Fibroblast of skin of right quadriceps (primary cell): Measurements from ENCODE around the gene RANBP17.
"Not testable (repeated sequence)": the region's sequence is repeated elsewhere in the genome, so short reads cannot be mapped to it uniquely, and the experiment has no call there.

Experiments
- DNase-seq: peaks from one replicate; pipeline ENCODE4 v3.0.0-alpha.2; 2013

RANBP17 gene

DNA sequence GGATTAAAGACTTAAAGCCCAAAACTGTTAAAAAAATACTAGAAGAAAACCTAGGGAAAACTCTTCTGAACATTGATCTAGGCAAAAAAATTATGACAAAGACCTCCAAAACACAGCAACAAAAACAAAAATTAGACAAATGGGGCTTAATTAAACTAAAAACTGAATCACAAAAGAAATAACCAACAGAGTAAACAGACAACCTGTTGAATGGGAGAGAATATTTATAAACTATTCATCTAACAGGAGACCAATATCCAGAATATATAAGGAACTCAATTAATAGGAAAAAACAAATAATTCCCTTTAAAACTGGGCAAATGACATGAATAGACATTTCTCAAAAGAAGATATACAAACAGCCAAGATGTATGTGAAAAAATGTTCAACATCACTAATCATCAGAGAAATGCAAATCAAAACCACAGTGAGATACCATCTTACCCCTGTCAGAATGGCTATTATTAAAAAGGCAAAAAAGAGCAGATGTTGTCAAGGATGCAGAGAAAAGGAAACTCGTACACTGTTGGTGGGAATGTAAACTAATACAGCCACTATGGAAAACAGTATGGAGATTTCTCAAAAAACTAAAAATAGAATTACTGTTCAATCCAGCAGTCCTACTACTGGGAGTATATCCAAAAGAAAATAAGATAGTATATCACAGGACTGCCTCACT is 397.1 kb downstream of the RANBP17 start:
- peak; percentile 55 for DNase-seq

DNA sequence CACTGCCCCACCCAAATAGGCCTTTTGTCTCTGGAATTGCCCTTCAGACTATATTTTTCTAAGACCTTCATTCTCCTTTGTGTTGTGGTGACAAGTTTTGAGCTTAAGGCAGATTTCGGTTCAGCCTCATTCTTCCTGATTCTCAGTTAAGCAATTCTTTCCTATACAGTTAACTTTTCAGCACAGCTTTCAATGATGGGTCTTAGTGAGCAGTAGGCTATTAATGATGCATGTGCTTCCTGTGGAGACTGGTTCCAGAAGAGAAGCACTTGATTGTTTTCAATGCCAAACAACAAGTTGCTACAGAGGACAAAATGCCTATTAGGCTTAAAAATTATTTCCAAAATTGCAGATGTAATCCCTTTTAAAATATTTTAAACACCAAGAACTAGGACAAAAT is 399.5 kb downstream of the RANBP17 start:
- DNase-seq: no peak

- no peak for DNase-seq
Measured at GRCh38 chr5:171261904-171262303, 400.1 kb downstream of the RANBP17 start.

DNA sequence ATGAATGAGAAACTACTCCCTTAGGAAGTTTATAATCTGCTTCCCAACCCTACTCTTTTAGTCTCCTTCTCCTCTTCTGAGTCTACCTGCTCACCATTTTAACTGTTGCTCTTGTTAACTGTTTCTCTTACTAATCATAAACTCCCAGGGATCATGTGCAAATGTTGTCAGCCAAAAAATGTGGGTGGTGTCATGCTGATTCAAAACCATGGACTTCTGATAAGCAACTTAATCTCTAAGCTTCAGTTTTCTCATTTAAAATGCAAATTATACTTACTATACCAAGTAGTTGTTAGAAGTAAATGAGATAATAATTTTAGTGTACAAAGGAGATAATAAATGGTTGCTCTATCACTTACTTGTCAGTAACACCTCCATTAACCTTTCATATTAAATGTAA is 401.4 kb downstream of the RANBP17 start:
- no peak for DNase-seq

- no peak for DNase-seq
Measured at GRCh38 chr5:171264843-171265242, 403.0 kb downstream of the RANBP17 start.

DNA sequence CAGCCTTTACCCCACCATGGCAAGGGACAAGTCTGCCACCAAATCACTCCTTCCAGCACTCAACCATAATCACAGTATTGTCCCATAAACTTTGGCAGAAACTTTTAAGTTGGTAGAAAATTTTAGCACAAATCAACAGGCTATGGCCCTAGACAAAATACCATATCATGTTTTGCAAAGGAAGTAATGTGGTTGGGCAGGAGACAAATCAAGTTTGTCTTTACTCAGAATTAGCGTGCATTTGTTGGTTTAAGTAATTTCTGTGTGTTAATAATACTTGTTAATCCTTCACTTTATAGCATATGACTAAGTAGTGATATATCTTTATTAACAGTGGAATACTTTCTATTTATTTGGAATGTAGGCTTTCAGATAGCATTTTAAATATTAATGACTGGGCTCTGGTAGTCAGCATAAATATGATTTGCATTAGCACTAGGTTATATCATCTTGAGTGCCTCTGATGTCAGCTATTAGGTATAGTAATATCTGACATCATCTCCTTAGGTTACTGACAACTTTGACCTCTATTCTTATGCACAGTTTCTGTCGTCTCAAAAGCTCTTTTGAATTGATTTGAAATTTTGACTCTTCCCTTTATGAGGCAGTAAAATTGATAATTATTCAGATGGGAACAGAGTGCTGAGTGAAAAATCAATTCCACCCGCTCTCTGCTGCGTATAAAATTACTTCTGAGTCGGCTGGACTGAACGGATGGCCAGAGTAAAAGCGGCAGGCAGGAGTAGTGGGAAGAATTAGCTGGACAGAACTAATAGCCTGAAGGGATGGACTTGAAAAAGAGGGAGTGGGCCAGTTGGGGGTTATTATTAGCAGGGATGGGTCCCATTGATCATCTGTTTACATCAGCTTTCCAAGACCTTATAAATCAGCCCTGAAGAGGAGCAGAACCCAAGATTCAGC is 407.1 kb downstream of the RANBP17 start:
- no peak for DNase-seq

- DNase-seq: peak; percentile 91
Measured at GRCh38 chr5:171269717-171270116, 407.9 kb downstream of the RANBP17 start.

- no peak for DNase-seq
Measured at GRCh38 chr5:171270136-171270535, 408.3 kb downstream of the RANBP17 start.

DNA sequence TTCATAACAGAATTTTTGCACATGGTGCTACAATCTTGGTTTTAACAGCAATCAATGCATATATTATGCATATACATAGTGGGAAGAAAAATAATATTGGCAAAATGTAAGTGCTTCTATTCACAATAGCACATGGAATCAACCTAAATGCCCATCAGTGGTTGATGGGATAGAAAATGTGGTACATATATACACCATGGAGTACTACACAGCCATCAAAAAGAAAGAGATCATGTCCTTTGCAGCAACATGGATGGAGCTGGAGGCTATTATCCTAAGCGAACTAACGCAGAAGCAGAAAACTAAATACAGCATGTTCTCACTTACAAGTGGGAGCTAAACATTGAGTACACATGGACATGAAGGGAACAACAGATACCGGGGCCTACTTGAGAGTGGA is 410.0 kb downstream of the RANBP17 start:
- DNase-seq: no peak

DNA sequence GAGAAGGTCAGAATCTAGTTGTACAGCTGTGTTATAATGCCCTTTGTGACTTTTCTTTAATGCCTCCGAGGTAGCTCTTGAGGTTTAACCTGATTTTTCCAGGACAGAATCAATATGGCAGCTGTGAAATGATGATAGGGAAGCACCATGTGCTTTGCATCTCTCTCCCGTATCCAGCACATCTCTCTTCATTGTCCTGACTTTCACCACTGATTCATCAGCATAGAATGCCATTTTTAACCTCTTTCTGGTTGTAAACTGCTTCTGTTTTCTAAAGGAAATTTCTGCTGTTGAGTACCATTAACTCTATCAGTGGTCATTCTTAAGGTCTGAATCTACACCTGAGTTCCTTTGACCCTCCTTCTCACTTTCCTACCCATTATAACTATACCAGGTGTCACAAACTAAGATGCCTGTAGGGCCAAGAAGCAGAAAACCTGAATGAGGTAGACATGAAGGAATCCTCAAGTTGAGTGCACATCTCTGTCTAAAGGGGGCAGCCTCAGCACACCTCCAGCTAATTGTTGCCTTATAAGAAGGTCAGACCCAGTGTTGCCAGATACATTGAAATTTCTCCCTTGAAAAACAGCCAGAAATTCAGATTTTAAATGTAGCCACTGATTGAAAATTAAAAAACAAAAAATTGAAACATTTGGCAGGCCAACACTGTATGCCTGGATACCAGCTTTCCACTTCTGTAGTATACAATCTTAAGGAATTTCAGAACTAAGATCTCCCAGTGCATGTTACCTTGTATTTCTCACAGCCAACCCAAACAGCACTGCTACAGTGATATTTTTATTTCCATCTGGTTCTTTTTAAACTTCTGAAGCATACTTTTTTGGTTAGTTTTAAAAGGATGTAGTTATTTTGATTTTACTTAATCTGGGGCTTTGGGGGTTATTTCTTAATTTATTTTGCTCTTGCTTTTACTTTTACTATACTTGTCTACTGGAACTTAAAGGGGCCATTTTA is 411.5 kb downstream of the RANBP17 start:
- DNase-seq: peak; percentile 41

DNA sequence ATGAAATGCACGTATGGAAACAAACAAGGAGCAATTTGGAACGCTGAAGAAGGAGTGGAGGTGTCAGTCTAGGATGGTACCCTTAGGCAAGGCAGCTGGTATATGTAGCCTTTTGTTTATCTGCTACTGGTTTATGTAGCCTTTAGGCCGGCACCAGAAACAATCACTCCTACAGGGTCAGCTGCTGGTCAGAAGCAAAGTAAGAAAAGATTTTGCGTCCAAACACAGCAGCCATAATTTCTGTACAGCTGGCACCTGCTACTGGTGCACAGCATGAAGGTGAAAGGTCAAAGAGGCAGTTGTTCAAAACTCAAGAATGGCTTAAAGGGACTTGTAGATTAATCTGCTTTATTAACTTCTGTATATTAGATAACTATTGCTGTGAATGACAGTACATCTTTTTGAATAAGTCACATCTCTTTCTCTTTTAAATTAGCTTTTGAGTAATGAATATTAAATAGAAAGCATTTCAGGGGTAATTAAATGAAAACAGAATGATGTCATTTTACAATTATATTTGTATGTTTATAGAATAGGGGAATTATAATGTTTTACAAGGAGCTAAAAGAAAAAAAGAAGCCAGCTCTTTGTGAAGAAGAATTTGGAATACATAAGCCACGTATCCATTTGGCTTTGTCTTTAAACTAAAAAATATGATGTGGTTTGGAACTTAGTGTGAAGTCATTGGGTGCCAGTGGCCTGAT is 414.2 kb downstream of the RANBP17 start:
- no peak for DNase-seq

- DNase-seq: no peak
Measured at GRCh38 chr5:171283753-171284152, 421.9 kb downstream of the RANBP17 start.

GRCh38 chr5:171285465-171285864 is 423.6 kb downstream of the RANBP17 start:
- DNase-seq: no peak

DNA sequence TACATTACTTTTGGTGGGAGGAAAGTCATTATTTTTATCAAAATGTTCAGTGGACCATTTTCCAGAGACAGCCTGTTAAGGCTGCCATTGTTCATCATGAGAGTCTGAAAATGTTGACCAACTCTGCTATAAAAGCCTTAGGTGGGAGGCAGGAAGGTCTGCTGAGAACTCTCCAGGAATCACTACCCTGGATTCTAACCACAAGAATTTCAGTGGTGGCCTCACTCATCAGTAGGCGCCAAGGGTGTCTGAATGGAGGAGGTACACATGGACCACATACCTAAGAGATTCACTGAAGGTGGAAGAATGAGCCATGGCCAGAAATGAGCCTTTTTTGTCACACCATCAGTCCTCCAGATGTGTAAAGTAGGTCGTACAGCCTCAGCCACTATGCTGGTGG is 426.2 kb downstream of the RANBP17 start:
- peak; percentile 47 for DNase-seq

GRCh38 chr5:171291371-171291770 is 429.6 kb downstream of the RANBP17 start:
- DNase-seq: no peak

GRCh38 chr5:171295299-171295698 is 433.5 kb downstream of the RANBP17 start:
- DNase-seq: peak; percentile 42

DNA sequence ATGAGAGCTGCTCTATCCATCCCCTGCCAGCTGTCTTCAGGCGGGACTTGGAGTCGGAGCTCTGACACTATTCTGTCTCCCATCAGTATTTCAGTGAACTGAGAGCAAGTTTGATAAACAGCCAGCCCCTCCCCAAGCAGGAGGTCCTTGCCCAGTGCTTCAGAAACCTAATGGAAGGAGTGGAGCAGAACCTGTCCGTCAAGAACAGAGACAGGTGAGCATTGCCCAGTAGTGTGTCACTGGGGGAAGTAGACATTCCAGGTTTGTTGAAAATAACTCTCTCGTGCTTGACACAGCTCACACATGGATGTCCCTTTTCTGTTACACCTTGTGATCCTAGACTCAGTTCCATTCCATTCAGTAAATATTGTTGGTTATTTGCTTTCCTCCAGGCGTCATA is 434.0 kb downstream of the RANBP17 start:
- no peak for DNase-seq

GRCh38 chr5:171297941-171298340 is 436.1 kb downstream of the RANBP17 start:
- DNase-seq: not testable (repeated sequence)

GRCh38 chr5:171299228-171299627 is 437.4 kb downstream of the RANBP17 start:
- no peak for DNase-seq

GRCh38 chr5:171299851-171300250 is 438.0 kb downstream of the RANBP17 start:
- DNase-seq: no peak

DNA sequence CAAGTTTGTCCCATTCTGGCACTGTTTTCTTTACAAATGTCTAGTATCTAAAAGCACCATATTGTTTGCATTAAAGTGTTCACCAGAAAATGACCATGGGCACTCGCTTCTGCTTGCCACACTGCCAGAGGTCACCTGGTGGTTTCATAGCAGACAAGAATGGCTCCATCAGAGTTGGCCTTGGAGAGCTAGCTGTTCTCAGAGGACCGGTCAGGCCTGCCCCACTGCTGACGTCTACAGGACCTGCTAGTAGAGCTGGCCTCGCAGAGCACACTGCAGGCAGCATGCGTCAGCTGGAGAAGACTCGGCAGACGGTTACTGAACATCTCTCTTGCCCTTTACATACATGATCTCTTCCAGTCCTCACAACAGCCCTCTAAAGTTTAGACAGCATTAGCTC is 438.5 kb downstream of the RANBP17 start:
- no peak for DNase-seq

DNA sequence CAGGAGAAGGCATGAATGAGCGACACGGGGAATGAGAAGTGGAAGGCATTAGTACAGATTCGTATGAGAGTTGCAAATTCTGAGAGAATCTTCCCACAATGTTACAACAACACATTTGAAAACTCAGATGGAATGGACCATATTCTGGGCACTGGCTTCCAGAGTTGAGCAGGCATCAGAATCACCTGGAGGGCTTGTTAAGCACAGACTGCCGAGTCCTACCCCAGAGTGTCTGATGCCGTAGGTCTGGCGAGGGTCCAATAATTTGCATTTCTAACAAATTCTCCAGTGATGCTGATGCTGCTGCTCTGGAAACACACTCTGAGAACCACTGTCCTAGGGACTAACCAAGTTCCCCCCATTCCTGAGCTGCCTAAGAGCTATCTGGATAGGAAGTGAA is 444.3 kb downstream of the RANBP17 start:
- DNase-seq: no peak
